Rectal smooth muscle tissue (tissue), 1 donor: ENCODE data around the gene CLEC4C.
"Not testable (repeated sequence)": the region's sequence is repeated elsewhere in the genome, so short reads cannot be mapped to it uniquely, and the experiment has no call there.

Experiments used
- H3K27ac ChIP-seq: one replicate; pipeline ENCODE4 v1.7.0; 2013; ENCODE audit warnings: low read depth, low read length, inconsistent platforms
- H3K27me3 ChIP-seq: one replicate; pipeline ENCODE4 v1.7.0; 2013; ENCODE audit warnings: low read length; ENCODE audit not compliant: control insufficient read depth, insufficient read depth
- H3K36me3 ChIP-seq: one replicate; pipeline ENCODE4 v1.7.0; 2013; ENCODE audit warnings: low read length; ENCODE audit not compliant: control insufficient read depth, insufficient read depth
- H3K4me1 ChIP-seq: one replicate; pipeline ENCODE4 v1.7.0; 2013; ENCODE audit warnings: low read length; ENCODE audit not compliant: control insufficient read depth, insufficient read depth
- H3K4me3 ChIP-seq: one replicate; pipeline ENCODE4 v1.7.0; 2013; ENCODE audit warnings: low read length
- H3K9ac ChIP-seq: one replicate; pipeline ENCODE4 v1.7.0; 2013; ENCODE audit warnings: low read length

The CLEC4C gene

GRCh38 chr12:7747246-7747645, at the start of gene CLEC4C:
Gene CLEC4C (minus strand): TSS chr12:7747375. CDS start chr12:7747348, 27 bp downstream.
- Histone ChIP-seq H3K27ac (no peak within 1 kb of the TSS), H3K36me3 (no peaks in the 10 kb centered on the region), H3K27me3 (no peaks in the 10 kb centered on the region), H3K4me1 (no peaks in the 10 kb centered on the region), H3K9ac (no peak within 1 kb of the TSS), H3K4me3 (no peak within 1 kb of the TSS)

DNA sequence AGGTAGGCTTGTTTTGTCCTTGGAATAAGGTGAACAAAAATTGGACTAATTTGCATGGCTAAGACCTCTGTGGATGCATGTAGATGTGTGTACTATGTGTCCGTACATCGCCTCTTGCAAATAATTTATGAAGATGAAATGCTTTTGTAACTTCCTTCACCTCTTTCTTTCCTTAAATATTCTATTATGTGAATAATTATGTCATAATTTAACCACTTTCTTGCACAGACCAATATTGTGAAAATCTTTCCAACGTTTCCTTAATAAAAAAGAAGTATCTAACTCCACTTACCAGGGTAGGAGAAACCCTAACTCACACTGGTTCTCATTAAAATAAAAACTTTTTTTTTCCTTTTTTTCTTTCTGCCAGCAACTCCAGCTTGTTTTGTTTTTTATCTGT, 46.0 kb upstream of the CLEC4C start:
- H3K27ac ChIP-seq, result no peak overlapping the region
- no peaks in the 10 kb centered on the region for H3K4me1 ChIP-seq
- no peaks in the 10 kb centered on the region for H3K36me3 ChIP-seq
- no peak overlapping the region for H3K4me3 ChIP-seq
- H3K9ac ChIP-seq, result no peak overlapping the region
- no peaks in the 10 kb centered on the region for H3K27me3 ChIP-seq

DNA sequence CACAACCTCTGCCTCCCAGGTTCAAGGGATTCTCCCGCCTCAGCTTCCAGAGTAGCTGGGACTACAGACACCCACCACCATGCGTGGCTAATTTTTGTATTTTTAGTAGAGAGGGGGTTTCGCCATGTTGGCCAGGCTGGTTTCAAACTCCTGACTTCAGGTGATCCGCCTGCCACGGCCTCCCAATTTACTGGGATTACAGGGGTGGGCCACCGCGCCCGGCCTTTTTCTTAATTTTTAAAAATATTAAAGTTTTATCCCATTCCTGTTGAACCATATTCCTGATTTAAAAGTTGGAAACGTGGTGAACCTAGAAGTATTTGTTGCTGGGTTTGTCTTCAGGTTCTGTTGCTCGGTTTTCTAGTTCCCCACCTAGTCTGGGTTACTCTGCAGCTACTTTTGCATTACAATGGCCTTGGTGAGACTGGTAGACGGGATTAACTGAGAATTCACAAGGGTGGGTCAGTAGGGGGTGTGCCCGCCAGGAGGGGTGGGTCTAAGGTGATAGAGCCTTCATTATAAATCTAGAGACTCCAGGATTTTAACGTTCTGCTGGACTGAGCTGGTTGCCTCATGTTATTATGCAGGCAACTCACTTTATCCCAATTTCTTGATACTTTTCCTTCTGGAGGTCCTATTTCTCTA, 41.8 kb upstream of the CLEC4C start, which contains the start of gene NANOG:
NANOG (plus strand) TSS at position 519 of the 645 bp plus-strand sequence. CDS start 213 bp downstream, outside the sequence.
- H3K4me1 ChIP-seq, H3K27ac ChIP-seq, H3K4me3 ChIP-seq, H3K27me3 ChIP-seq, H3K36me3 ChIP-seq, H3K9ac ChIP-seq: not testable (repeated sequence)

GRCh38 chr12:7788294-7788660, 41.1 kb upstream of the CLEC4C start:
- H3K4me1 ChIP-seq, result no peaks in the 10 kb centered on the region
- no peaks in the 10 kb centered on the region for H3K36me3 ChIP-seq
- H3K4me3 ChIP-seq, result no peak overlapping the region
- H3K27me3 ChIP-seq, result no peaks in the 10 kb centered on the region
- no peak overlapping the region for H3K9ac ChIP-seq
- no peak overlapping the region for H3K27ac ChIP-seq

GRCh38 chr12:7787574-7788293, 40.6 kb upstream of the CLEC4C start:
- Histone ChIP-seq H3K36me3 (no peaks in the 10 kb centered on the region), H3K4me3 (no peak overlapping the region), H3K27me3 (no peaks in the 10 kb centered on the region), H3K4me1 (no peaks in the 10 kb centered on the region), H3K9ac (no peak overlapping the region), H3K27ac (no peak overlapping the region)

DNA sequence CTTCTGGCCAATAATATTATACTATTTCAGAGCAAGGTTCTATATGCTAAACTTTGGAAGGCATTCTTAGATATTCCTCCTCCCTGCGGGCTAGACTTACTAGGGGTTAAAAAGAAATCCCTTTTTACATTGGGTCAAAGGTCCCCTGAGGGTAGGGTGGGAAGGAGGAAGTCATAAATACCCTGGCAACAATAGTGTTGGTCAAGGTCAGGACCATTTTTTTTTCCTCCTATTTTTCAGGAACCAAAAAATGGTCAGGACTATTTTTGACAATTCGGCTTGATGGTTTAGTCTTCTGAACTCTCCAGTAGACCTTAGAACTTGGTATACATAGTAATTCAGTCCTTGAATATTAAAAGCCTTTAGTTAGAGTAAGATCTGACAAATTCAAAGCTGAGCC, 37.5 kb upstream of the CLEC4C start:
- H3K36me3 ChIP-seq, result no peaks in the 10 kb centered on the region
- no peak overlapping the region for H3K9ac ChIP-seq
- no peaks in the 10 kb centered on the region for H3K27me3 ChIP-seq
- H3K4me1 ChIP-seq, result no peaks in the 10 kb centered on the region
- no peak overlapping the region for H3K27ac ChIP-seq
- H3K4me3 ChIP-seq, result no peak overlapping the region

DNA sequence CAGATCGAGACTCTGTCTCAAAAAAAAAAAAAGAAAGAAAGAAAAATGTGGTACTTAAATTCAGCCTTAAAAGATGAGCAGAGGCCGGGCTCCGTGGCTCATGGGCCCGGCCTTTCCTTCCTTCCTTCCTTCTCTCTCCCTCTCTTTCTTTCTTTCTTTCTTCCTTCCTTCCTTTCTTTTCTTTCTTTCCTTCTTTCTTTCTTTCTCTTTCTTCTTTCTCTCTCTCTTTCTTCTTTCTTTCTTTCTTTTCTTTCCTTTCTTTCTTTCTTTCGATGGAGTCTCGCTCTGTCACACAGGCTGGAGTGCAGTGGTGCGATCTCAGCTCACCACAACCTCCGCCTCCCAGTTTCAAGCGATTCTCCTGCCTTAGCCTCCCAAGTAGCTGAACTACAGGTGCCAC, 36.3 kb upstream of the CLEC4C start:
- not testable (repeated sequence) for H3K27ac ChIP-seq, H3K36me3 ChIP-seq, H3K4me3 ChIP-seq, H3K9ac ChIP-seq, H3K4me1 ChIP-seq, H3K27me3 ChIP-seq

DNA sequence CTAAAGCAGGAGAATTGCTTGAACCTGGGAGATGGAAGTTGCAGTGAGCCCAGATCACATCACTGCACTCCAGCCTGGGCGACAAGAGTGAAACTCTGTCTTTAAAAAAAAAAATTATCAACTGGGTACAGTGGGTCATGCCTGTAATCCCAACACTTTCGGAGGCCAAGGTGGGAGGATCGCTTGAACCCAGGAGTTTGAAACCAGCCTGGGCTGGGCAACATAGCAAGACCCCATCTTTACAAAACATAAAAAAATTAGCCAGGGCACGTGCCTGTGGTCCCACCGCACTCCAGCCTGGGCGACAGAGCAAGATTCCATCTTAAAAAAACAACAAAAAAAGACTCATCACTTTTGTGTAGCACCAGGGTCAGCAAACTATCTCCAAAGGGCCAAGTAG, 34.9 kb upstream of the CLEC4C start:
- no peak overlapping the region for H3K4me3 ChIP-seq
- H3K36me3 ChIP-seq, result no peaks in the 10 kb centered on the region
- H3K27me3 ChIP-seq, result no peaks in the 10 kb centered on the region
- no peak overlapping the region for H3K27ac ChIP-seq
- no peaks in the 10 kb centered on the region for H3K4me1 ChIP-seq
- H3K9ac ChIP-seq, result no peak overlapping the region

DNA sequence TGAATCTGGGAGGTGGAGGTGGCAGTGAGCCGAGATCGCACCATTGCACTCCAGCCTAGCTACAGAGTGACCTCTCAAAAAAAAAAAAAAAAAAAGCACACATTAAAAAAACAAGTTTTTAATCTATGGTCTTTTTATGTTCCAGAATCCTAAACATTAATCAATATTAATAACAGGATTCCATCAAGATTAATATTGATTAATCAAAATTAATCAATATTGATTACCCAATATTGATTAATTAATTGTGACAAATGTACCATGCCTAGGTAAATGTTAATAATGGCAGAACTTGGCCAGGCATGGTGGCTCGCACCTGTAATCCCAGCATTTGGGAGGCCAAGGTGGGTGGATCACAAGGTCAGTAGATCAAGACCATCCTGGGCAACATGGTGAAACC, 34.1 kb upstream of the CLEC4C start:
- Histone ChIP-seq H3K27ac (no peak overlapping the region), H3K4me3 (no peak overlapping the region), H3K9ac (no peak overlapping the region), H3K27me3 (no peaks in the 10 kb centered on the region), H3K4me1 (no peaks in the 10 kb centered on the region), H3K36me3 (no peaks in the 10 kb centered on the region)

DNA sequence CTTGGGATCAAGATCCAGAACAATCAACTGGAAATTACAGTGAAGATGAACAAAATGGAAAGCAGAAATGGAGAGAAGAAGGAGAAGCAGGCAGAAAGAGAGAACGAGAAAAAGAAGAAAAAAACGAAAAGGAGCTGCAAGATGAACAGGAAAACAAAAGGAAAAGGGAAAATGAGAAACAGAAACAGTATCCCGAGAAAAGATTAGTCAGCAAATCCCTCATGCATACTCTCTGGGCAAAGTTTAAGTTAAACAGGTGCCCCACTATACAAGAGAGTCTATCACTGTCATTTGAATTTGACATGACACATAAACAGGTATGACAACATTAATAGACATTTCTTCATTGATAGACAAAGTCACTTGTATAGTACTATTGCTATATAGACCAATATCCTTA, 22.8 kb upstream of the CLEC4C start:
- H3K9ac ChIP-seq, result no peak overlapping the region
- no peaks in the 10 kb centered on the region for H3K36me3 ChIP-seq
- H3K27ac ChIP-seq, result no peak overlapping the region
- no peaks in the 10 kb centered on the region for H3K27me3 ChIP-seq
- H3K4me1 ChIP-seq, result no peaks in the 10 kb centered on the region
- H3K4me3 ChIP-seq, result no peak overlapping the region

DNA sequence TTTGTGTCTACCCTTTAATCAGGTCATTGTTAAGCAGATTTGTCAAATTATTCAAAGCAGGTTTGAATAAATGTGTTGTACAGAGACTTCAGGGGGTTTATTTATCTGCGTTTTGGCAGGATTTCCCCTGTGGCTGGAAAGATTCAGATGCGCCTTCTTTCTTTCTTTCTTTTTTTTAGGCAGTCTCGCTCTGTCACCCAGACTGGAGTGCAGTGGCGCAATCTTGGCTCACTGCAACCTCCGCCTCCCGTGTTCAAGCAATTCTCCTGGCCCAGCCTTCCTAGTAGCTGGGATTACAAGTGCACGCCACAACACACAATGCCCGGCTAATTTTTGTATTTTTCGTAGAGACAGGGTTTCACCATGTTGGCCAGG, 11.6 kb upstream of the CLEC4C start:
- no peaks in the 10 kb centered on the region for H3K4me1 ChIP-seq
- no peak overlapping the region for H3K27ac ChIP-seq
- H3K36me3 ChIP-seq, result no peaks in the 10 kb centered on the region
- no peak overlapping the region for H3K9ac ChIP-seq
- H3K27me3 ChIP-seq, result no peaks in the 10 kb centered on the region
- no peak overlapping the region for H3K4me3 ChIP-seq

GRCh38 chr12:7756993-7757392, 9.8 kb upstream of the CLEC4C start:
- Histone ChIP-seq H3K27me3 (no peaks in the 10 kb centered on the region), H3K27ac (no peak overlapping the region), H3K36me3 (no peaks in the 10 kb centered on the region), H3K9ac (no peak overlapping the region), H3K4me1 (no peaks in the 10 kb centered on the region), H3K4me3 (no peak overlapping the region)

DNA sequence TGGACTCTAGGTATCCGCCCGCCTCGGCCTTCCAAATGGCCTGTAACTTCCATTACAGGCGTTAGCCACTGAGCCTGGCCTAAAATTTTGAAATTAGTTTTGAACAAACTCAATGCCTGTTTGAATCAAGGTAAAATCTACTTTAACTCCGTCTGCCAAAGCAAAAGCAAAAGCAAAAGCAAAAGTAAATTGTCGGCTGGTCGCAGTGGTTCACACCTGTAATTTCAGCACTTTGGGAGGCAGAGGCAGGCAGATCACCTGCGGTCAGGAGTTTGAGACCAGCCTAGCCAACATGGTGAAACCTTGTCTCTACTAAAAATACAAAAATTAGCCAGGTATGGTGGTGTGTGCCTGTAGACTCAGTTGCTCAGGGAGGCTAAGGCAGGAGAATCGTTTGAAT, 8.5 kb upstream of the CLEC4C start:
- H3K4me1 ChIP-seq, H3K4me3 ChIP-seq, H3K27me3 ChIP-seq, H3K27ac ChIP-seq, H3K36me3 ChIP-seq, H3K9ac ChIP-seq: not testable (repeated sequence)
